Endothelial cell (in vitro differentiated cells): ENCODE results near the gene BRI3. TPM values are rescaled to one million over a fixed set of nuclear protein-coding genes. Genes with fewer than 3 reads are reported as not detected.

Experiments
- DNase-seq: peaks from one replicate; pipeline ENCODE4 v3.0.0; 2021; ENCODE audit warnings: low spot score
- H3K27ac Mint-ChIP-seq: one replicate; pipeline ENCODE4 v1.8.0; 2021; ENCODE audit warnings: mixed read lengths, inconsistent platforms; ENCODE audit not compliant: unreplicated experiment
- H3K27me3 Mint-ChIP-seq: one replicate; pipeline ENCODE4 v1.8.0; 2021; ENCODE audit warnings: mild to moderate bottlenecking, moderate library complexity, mixed read lengths, inconsistent platforms; ENCODE audit not compliant: unreplicated experiment
- H3K36me3 Mint-ChIP-seq: one replicate; pipeline ENCODE4 v1.8.0; 2021; ENCODE audit warnings: mild to moderate bottlenecking, low read depth, mixed read lengths, inconsistent platforms; ENCODE audit not compliant: unreplicated experiment
- H3K4me1 Mint-ChIP-seq: one replicate; pipeline ENCODE4 v1.8.0; 2021; ENCODE audit warnings: mild to moderate bottlenecking, mixed read lengths, inconsistent platforms; ENCODE audit not compliant: unreplicated experiment
- H3K4me3 Mint-ChIP-seq: one replicate; pipeline ENCODE4 v1.8.0; 2021; ENCODE audit warnings: mild to moderate bottlenecking, mixed read lengths, inconsistent platforms; ENCODE audit not compliant: unreplicated experiment
- H3K9me3 Mint-ChIP-seq: one replicate; pipeline ENCODE4 v1.8.0; 2021; ENCODE audit warnings: mixed read lengths, inconsistent platforms; ENCODE audit not compliant: unreplicated experiment
- CTCF ChIP-seq: fragments of 200-600 bp; sonication (generic); IDR thresholded peaks from one replicate; pipeline ENCODE4 v1.5.0; 2021; ENCODE audit warnings: antibody characterized with exemption; ENCODE audit not compliant: unreplicated experiment
- total RNA-seq: library from RNA; stranded (reverse); fragmentation: NEBNext Ultra II Directional; extraction: Animal tissue kit (Norgen Biotek cat#: 25700); gene quantifications from one replicate; pipeline ENCODE4 v1.2.1, GENCODE V29; 2021; ENCODE audit not compliant: unreplicated experiment

BRI3 gene
- total RNA-seq, 1 donor from 2014 or later, result 300 TPM

DNA sequence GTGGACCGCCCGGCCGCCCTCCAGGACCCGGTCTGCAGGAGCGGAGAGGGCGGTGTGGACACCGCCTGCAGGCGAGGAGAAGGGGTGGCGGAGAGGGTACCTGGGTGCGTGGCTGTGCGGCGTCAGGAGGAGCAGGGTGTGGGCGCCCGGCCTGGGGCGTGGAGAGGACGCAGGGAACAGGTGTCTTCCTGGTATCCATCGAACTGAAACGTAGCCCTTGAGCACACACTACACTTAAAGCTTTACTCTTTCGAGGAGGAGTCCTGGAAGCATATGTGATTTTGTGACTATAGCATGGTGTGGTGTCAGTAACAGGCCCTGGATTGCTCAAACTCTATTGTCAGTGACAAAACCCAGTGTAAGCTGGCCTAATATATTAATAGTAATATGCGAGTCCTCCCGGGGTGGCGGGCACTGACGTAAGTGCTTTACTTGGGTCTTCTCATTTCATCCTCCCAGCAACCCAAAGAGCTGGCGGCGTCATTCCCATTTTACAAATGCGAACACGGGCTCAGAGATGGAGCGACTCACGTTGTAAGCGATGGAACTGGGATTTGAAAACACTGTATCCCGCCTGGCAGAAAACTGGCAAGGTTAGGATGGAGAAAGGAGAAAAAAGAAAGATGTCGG lies 28.9 kb upstream of the BRI3 start:
- Mint-ChIP-seq H3K27me3 (peaks cover 8% of the 10 kb centered on the region), H3K36me3 (peaks cover 17% of the 10 kb centered on the region), H3K4me3 (peak overlapping the region; percentile 94), H3K9me3 (no peaks in the 10 kb centered on the region), H3K27ac (peak overlapping the region; percentile 57), H3K4me1 (peaks cover 33% of the 10 kb centered on the region)
- no peak for DNase-seq
- TF ChIP-seq CTCF, result no peak

DNA sequence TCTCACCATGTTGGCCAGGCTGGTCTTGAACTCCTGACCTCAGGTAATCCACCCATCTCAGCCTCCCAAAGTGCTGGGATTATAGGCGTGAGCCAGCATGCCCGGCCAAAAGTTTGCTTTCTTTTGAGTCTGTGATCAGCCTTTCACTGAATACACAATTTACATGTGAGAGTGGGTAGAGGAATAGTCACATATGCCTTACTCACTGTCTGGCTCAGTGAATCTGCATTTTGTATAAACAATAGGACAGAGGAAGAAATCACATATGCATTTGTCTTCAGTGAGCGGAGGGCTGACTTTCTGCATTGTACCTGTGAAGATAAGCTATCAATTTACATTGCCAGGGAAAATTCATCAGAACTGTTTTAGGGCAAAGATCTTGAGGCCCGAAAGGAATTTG lies 27.0 kb upstream of the BRI3 start:
- Mint-ChIP-seq H3K9me3 (no peaks in the 10 kb centered on the region), H3K4me1 (peaks cover 21% of the 10 kb centered on the region), H3K36me3 (peaks cover 12% of the 10 kb centered on the region), H3K27ac (no peak overlapping the region), H3K4me3 (no peak overlapping the region), H3K27me3 (peaks cover 4% of the 10 kb centered on the region)
- DNase-seq, result no peak
- no peak for TF ChIP-seq CTCF

GRCh38 chr7:98254951-98255610 lies 26.4 kb upstream of the BRI3 start:
- no peak for TF ChIP-seq CTCF
- Mint-ChIP-seq H3K27me3 (peaks cover under 1% of the 10 kb centered on the region), H3K27ac (peak overlapping the region; percentile 18), H3K9me3 (no peaks in the 10 kb centered on the region), H3K4me3 (no peak overlapping the region), H3K36me3 (peaks cover 12% of the 10 kb centered on the region), H3K4me1 (peaks cover 15% of the 10 kb centered on the region)
- DNase-seq, result no peak

DNA sequence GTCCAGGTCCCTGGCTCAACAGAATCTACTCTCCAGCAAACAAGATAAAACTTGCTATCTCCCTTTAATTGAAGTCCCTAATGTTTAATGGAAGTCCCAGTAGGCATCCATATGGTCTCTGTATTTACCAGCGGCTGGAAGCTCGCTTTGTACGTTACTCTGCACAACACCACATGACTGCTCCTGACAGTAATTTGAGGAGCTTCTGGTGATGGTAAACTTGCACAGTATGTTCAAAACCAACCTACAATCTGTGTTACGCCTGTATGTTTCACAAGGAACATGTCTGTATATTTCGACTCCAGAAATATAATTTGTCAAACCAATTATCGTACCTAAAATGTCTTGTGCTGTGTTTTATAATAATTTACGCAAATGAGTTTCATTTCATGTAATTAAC lies 25.1 kb upstream of the BRI3 start:
- H3K27ac Mint-ChIP-seq, result no peak overlapping the region
- H3K4me1 Mint-ChIP-seq, result peaks cover 9% of the 10 kb centered on the region
- no peak for DNase-seq

More for the DNA sequence above, 25.1 kb upstream of the BRI3 start:
- Mint-ChIP-seq H3K4me3 (no peak overlapping the region), H3K9me3 (no peaks in the 10 kb centered on the region), H3K36me3 (peaks cover 12% of the 10 kb centered on the region), H3K27me3 (no peaks in the 10 kb centered on the region)
- no peak for TF ChIP-seq CTCF
